GM19328 (cell line): ENCODE data around the gene IL9R.
"Not testable (repeated sequence)": the region's sequence is repeated elsewhere in the genome, so short reads cannot be mapped to it uniquely, and the experiment has no call there.

ENCODE experiments used
- ATAC-seq: cut with Tn5 transposase; IDR thresholded peaks from one replicate; pipeline ENCODE4 v1.9.1; 2021; ENCODE audit warnings: mild to moderate bottlenecking, moderate library complexity; ENCODE audit not compliant: unreplicated experiment

IL9R gene

GRCh38 chrX:156029296-156029695, 31.8 kb downstream of the IL9R start:
- not testable (repeated sequence) for ATAC-seq

GRCh38 chrX:156029707-156030442, 32.4 kb downstream of the IL9R start:
- not testable (repeated sequence) for ATAC-seq

- not testable (repeated sequence) for ATAC-seq
Observed at GRCh38 chrX:156030474-156030873, 33.0 kb downstream of the IL9R start.
